Measurements from ENCODE around the gene RPP25.

The RPP25 gene

DNA sequence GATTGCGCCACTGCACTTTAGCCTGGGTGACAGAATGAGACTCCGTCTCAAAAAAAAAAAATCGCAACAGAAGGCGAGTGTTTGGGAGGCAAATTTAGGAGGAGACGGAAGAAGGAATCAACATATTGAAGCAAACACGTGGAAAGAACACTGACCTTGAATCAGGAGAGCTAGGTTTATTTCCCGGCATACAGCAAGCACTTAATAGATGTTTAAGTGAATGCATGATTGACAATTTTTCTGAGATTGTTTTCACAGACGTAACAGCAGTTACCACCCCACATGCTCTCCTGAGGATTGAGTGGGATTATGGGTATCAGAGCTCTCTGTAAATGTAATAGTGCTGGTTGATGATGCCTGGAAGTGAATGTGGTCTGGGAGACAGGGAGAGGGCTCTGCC, 5.6 kb upstream of the RPP25 start:
- H3K36me3 ChIP-seq (ENCODE audit: control insufficient read depth in 1 of 2, insufficient read depth in 2 of 2, low read length in 2 of 2), result no peaks in the 10 kb centered on the region
- H3K4me3 ChIP-seq (ENCODE audit: low read depth in 1 of 2, low read length in 2 of 2), result no peak overlapping the region
- H3K27me3 ChIP-seq (ENCODE audit: low read depth, low read length), result peaks cover 11% of the 10 kb centered on the region
- no peak overlapping the region for H3K27ac ChIP-seq (ENCODE audit: low read length)
- H3K4me1 ChIP-seq (ENCODE audit: control insufficient read depth in 1 of 2, insufficient read depth in 2 of 2, low read length in 2 of 2), result peaks cover 7 to 15% of the 10 kb centered on the region in 2 donors
- H3K9me3 ChIP-seq (ENCODE audit: control insufficient read depth in 1 of 2, low read length in 2 of 2), result no peaks in the 10 kb centered on the region

DNA sequence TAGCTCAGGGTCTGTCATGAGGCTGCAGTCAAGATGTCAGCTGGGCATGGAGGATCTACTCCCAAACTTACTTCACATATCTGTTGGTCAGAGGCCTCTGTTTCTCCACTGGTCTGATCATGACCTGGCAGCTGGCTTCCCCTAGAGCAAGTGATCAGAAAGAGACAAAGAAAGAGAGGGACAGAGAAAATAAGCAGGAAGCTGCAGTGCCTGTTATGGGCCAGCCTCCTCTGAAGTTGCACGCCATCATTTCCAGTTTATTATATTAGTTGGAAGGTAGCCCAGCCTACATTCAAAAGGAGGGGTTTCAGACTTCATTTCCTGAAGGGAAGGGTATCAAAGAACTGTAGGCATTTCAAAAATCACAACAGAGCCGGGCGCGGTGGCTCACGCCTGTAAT, 5.0 kb upstream of the RPP25 start:
- H3K9me3 ChIP-seq (ENCODE audit: control insufficient read depth in 1 of 2, low read length in 2 of 2), result no peaks in the 10 kb centered on the region
- H3K27me3 ChIP-seq (ENCODE audit: low read depth, low read length), result peaks cover 11% of the 10 kb centered on the region
- H3K4me1 ChIP-seq (ENCODE audit: control insufficient read depth in 1 of 2, insufficient read depth in 2 of 2, low read length in 2 of 2), result peaks cover 8 to 21% of the 10 kb centered on the region in 2 donors
- no peak overlapping the region for H3K4me3 ChIP-seq (ENCODE audit: low read depth in 1 of 2, low read length in 2 of 2)
- no peak overlapping the region for H3K27ac ChIP-seq (ENCODE audit: low read length)
- no peaks in the 10 kb centered on the region for H3K36me3 ChIP-seq (ENCODE audit: control insufficient read depth in 1 of 2, insufficient read depth in 2 of 2, low read length in 2 of 2)

DNA sequence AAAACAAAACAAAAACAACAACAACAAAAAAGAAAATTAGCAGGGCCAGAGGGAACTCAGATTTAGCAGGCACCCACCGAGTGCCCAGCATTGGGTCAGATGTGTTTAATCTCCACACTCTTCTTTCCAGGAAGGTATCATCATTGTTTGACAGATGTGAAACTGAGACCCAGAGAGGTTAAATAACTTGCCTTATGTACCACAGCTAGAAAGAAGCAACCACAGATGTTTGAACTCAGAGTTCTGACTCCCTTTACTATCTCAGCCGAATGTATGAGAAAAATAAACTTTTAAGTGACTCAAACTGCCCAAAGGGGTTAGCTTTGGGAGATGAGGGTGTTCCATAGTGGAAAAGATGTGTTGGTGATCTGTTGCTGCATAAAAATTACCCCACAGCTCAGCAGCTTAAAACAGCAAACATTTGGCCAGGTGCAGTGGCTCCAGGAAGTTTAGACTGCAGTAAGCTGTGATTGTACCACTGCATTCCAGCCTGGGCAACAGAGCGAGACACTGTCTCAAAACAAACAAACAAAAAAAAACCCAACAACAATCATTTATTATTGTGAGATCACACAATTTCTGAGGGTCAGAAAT, 4.5 kb upstream of the RPP25 start:
- H3K4me1 ChIP-seq (ENCODE audit: control insufficient read depth in 1 of 2, insufficient read depth in 2 of 2, low read length in 2 of 2), result peaks cover 8 to 25% of the 10 kb centered on the region in 2 donors
- H3K27me3 ChIP-seq (ENCODE audit: low read depth, low read length), result peaks cover 11% of the 10 kb centered on the region
- no peak overlapping the region for H3K4me3 ChIP-seq (ENCODE audit: low read depth in 1 of 2, low read length in 2 of 2)
- H3K27ac ChIP-seq (ENCODE audit: low read length), result no peak overlapping the region
- H3K9me3 ChIP-seq (ENCODE audit: control insufficient read depth in 1 of 2, low read length in 2 of 2), result no peaks in the 10 kb centered on the region
- H3K36me3 ChIP-seq (ENCODE audit: control insufficient read depth in 1 of 2, insufficient read depth in 2 of 2, low read length in 2 of 2), result no peaks in the 10 kb centered on the region

DNA sequence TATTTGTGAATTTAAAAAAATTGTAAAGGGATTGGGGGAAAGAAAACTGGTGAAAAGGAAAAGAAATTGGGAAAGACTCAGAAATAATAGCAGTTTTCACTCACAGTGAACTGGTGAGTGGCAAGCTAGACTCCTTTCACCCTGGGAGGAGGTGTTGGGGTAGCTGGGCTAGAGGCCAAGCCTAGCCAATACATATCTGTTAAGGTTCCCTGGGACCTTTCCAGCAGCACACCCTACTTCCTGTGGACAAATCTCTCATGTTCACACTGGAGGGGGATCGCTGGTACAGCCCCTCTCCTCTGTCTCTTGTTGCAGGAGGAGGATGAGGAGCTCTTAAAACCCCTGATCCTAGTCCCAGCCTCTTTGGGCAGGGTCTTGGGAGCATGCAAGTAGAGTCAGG, 3.7 kb upstream of the RPP25 start:
- no peaks in the 10 kb centered on the region for H3K9me3 ChIP-seq (ENCODE audit: control insufficient read depth in 1 of 2, low read length in 2 of 2)
- no peaks in the 10 kb centered on the region for H3K36me3 ChIP-seq (ENCODE audit: control insufficient read depth in 1 of 2, insufficient read depth in 2 of 2, low read length in 2 of 2)
- H3K27ac ChIP-seq (ENCODE audit: low read length), result no peak overlapping the region
- H3K4me1 ChIP-seq (ENCODE audit: control insufficient read depth in 1 of 2, insufficient read depth in 2 of 2, low read length in 2 of 2), result peaks cover 8 to 33% of the 10 kb centered on the region in 2 donors
- H3K27me3 ChIP-seq (ENCODE audit: low read depth, low read length), result peaks cover 11% of the 10 kb centered on the region
- no peak overlapping the region for H3K4me3 ChIP-seq (ENCODE audit: low read depth in 1 of 2, low read length in 2 of 2)

DNA sequence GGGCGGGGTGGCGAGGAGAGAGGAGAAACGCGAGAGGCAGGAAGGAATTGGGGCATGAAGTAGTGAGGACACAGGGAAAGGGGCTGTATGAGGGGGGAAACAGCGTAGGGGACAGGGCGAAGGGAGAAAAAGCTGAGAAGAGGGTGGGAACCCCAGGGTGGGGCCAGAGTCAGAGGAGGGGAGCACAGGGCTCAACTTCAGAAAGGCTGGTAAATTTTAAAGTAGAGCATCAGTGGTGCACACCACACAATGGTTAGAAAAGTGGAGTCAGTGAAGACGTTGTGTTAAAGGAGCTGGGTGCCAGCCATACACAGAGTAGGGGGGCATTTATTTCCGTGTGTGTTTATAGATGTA, 3.0 kb upstream of the RPP25 start:
- H3K4me3 ChIP-seq (ENCODE audit: low read depth in 1 of 2, low read length in 2 of 2), result peak overlapping the region in 1 of 2 donors; percentile 61
- no peaks in the 10 kb centered on the region for H3K36me3 ChIP-seq (ENCODE audit: control insufficient read depth in 1 of 2, insufficient read depth in 2 of 2, low read length in 2 of 2)
- H3K27ac ChIP-seq (ENCODE audit: low read length), result no peak overlapping the region
- peaks cover 11% of the 10 kb centered on the region for H3K27me3 ChIP-seq (ENCODE audit: low read depth, low read length)
- no peaks in the 10 kb centered on the region for H3K9me3 ChIP-seq (ENCODE audit: control insufficient read depth in 1 of 2, low read length in 2 of 2)
- H3K4me1 ChIP-seq (ENCODE audit: control insufficient read depth in 1 of 2, insufficient read depth in 2 of 2, low read length in 2 of 2), result peaks cover 14 to 39% of the 10 kb centered on the region in 2 donors

DNA sequence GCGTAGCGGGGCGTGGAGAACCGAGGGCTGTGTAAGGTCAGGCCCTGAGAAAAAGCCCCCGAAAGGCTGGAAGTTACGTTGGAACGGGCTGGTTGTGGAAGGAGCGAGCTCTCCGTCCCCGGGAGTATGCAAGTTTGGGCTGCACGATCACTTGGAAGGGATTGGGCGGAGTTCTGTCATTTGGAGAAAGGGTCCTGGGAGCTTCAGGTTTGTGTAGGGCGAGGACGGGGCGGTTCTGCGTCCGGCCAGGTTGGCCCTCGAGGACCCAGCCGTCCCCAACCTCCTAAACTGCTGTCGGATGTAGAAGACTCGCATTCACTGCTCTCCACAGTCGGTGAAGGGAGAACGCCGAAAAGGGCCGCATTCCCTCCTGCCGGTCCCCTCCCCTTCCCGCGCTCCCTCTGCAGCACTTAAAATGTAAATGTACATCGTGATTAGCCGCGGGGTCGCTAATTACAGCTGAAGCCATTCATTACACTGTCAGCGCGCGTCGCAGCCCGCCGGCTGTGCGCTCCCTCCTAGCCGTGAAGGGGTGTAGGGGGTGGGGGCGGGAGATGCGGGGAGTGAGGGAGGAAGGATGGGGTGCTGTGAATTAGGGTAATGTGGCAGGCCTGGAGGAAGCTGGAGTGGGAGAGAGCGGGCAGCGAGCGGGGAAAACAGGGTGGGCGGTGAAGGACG, 2.5 kb upstream of the RPP25 start:
- H3K27me3 ChIP-seq (ENCODE audit: low read depth, low read length), result peaks cover 11% of the 10 kb centered on the region
- H3K4me1 ChIP-seq (ENCODE audit: control insufficient read depth in 1 of 2, insufficient read depth in 2 of 2, low read length in 2 of 2), result peaks cover 14 to 43% of the 10 kb centered on the region in 2 donors
- no peaks in the 10 kb centered on the region for H3K9me3 ChIP-seq (ENCODE audit: control insufficient read depth in 1 of 2, low read length in 2 of 2)
- H3K36me3 ChIP-seq (ENCODE audit: control insufficient read depth in 1 of 2, insufficient read depth in 2 of 2, low read length in 2 of 2), result no peaks in the 10 kb centered on the region
- peak overlapping the region; percentile 58 to 61 for H3K4me3 ChIP-seq (ENCODE audit: low read depth in 1 of 2, low read length in 2 of 2)
- H3K27ac ChIP-seq (ENCODE audit: low read length), result no peak overlapping the region

DNA sequence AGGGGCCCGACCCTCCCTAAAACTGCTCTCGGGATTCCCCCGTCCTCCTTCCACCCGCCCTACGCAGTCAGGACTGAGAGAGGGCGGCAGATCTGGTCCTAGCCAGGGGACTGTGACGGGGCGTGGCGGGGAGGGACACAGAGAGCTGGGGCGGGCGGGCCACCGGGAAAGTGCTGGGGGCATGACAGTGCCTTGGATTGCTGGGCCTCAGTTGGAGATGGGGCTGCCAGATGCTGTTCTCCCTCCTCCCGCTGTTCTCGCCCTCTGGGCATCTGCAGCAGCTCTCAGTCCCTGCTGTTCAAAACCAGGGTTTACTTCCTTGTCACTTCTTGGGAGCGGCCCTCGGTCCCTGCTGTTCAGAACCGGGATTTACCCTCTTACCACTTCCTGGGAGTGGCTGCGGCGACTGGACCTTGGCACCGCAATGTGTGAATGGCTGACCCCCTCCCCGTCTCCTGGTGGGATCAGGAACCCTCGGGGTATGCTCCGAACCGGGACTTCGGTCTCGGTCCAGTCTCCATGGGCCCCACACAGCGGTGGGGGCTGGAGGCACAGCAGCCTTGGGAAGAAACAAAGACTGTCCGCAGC, 1.8 kb upstream of the RPP25 start:
- Histone ChIP-seq H3K9me3 (ENCODE audit: control insufficient read depth in 1 of 2, low read length in 2 of 2) (no peaks in the 10 kb centered on the region), H3K36me3 (ENCODE audit: control insufficient read depth in 1 of 2, insufficient read depth in 2 of 2, low read length in 2 of 2) (no peaks in the 10 kb centered on the region), H3K4me3 (ENCODE audit: low read depth in 1 of 2, low read length in 2 of 2) (peak overlapping the region; percentile 58 to 61), H3K27me3 (ENCODE audit: low read depth, low read length) (peaks cover 11% of the 10 kb centered on the region), H3K27ac (ENCODE audit: low read length) (peak overlapping the region; percentile 23), H3K4me1 (ENCODE audit: control insufficient read depth in 1 of 2, insufficient read depth in 2 of 2, low read length in 2 of 2) (peaks cover 14 to 44% of the 10 kb centered on the region in 2 donors)

DNA sequence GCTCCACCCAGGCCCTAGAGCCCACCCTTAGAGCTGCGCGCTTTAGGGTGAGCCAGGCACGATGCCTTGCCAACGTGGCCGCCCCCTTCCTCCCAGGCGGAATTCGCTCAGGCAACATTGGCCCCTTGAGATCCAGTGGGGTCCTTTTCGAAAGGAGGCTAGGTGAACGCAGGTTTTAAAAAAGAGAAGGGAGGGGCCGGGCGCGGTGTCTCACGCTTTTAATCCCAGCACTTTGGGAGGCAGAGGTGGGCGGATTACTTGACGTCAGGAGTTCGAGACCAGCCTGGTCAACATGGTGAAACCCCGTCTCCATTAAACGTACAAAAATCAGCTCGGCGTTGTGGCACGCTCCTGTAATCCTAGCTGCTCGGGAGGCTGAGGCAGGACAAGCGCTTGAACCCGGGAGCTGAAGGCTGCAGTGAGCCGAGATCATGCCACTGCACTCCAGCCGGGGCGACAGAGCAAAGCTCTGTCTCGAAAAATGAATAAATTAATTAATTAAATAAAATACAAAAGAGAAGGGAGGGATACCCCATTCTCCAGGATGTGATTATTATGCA, 984 bp upstream of the RPP25 start:
- no peak overlapping the region for H3K27ac ChIP-seq (ENCODE audit: low read length)
- peaks cover 11% of the 10 kb centered on the region for H3K27me3 ChIP-seq (ENCODE audit: low read depth, low read length)
- peak overlapping the region; percentile 63 to 78 for H3K4me3 ChIP-seq (ENCODE audit: low read depth in 1 of 2, low read length in 2 of 2)
- H3K4me1 ChIP-seq (ENCODE audit: control insufficient read depth in 1 of 2, insufficient read depth in 2 of 2, low read length in 2 of 2), result peaks cover 14 to 44% of the 10 kb centered on the region in 2 donors
- no peaks in the 10 kb centered on the region for H3K36me3 ChIP-seq (ENCODE audit: control insufficient read depth in 1 of 2, insufficient read depth in 2 of 2, low read length in 2 of 2)
- H3K9me3 ChIP-seq (ENCODE audit: control insufficient read depth in 1 of 2, low read length in 2 of 2), result no peaks in the 10 kb centered on the region

DNA sequence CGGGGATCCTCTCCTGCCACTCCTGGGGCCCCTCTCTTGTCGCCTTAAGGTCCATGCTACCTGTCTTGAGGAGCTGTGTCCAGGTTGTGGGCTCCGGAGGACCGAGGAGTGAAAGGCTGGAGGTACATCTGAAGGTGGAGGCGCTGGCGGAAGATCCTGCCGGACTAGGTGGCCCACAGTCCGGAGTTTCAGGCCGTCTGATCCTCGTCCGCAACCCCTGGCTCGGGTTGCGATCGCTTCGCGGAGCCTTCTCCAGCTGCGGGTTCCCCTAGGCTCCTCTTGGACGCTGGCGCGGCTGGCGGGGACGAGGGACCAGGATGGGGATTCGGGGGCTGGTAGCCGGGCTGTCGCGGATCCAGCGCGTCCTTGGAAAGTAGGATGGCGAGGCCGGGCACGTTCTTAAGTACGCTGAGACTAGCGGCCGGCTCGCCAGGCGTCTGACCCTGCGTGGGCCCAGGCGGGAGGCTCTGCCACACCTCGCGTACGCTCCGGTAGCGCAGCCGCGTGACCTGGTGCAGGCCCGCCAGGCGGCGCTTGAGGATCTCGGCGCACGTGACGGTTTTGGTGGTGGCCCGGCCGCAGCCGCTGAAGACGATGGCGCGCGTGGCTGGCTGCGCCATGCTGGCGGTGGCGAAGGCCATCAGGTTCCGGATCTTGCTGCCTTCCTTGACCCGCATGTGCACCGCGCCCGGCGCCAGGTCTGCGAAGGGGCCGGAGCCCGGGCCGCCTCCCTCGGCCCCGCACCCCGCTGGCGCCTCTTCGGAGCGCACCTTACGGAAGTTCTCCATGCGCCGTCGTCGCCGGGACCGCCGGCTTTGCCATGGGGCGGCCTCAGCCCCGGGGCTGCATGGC, 550 bp downstream of the RPP25 start:
- no peaks in the 10 kb centered on the region for H3K9me3 ChIP-seq (ENCODE audit: control insufficient read depth in 1 of 2, low read length in 2 of 2)
- peak overlapping the region; percentile 63 to 78 for H3K4me3 ChIP-seq (ENCODE audit: low read depth in 1 of 2, low read length in 2 of 2)
- no peak overlapping the region for H3K27ac ChIP-seq (ENCODE audit: low read length)
- peaks cover 14 to 44% of the 10 kb centered on the region in 2 donors for H3K4me1 ChIP-seq (ENCODE audit: control insufficient read depth in 1 of 2, insufficient read depth in 2 of 2, low read length in 2 of 2)
- peaks cover 11% of the 10 kb centered on the region for H3K27me3 ChIP-seq (ENCODE audit: low read depth, low read length)
- H3K36me3 ChIP-seq (ENCODE audit: control insufficient read depth in 1 of 2, insufficient read depth in 2 of 2, low read length in 2 of 2), result no peaks in the 10 kb centered on the region

DNA sequence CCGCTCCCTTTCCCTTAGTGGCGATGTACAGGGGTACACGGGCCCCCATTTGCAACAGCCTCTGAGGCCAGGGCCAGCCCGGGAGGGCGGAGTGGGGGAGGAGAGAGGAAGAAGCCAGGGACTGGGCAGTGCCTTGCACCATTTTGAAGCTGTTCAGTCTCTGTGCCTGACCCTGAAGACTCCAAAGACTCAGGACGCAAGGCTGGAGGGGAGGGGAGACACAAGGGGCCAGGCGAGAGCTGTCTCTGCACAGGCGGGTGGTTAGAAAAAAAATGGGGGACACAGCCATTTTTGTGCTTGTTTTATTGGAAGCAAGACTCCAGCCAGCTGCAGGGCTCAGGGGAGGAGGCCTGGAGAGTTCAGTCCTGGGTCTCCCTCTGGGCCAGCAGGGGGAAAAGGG, 1.6 kb downstream of the RPP25 start:
- H3K36me3 ChIP-seq (ENCODE audit: control insufficient read depth in 1 of 2, insufficient read depth in 2 of 2, low read length in 2 of 2), result no peaks in the 10 kb centered on the region
- H3K27ac ChIP-seq (ENCODE audit: low read length), result no peak overlapping the region
- H3K4me1 ChIP-seq (ENCODE audit: control insufficient read depth in 1 of 2, insufficient read depth in 2 of 2, low read length in 2 of 2), result peaks cover 14 to 44% of the 10 kb centered on the region in 2 donors
- peaks cover 11% of the 10 kb centered on the region for H3K27me3 ChIP-seq (ENCODE audit: low read depth, low read length)
- H3K4me3 ChIP-seq (ENCODE audit: low read depth in 1 of 2, low read length in 2 of 2), result peak overlapping the region in 1 of 2 donors; percentile 42
- no peaks in the 10 kb centered on the region for H3K9me3 ChIP-seq (ENCODE audit: control insufficient read depth in 1 of 2, low read length in 2 of 2)

DNA sequence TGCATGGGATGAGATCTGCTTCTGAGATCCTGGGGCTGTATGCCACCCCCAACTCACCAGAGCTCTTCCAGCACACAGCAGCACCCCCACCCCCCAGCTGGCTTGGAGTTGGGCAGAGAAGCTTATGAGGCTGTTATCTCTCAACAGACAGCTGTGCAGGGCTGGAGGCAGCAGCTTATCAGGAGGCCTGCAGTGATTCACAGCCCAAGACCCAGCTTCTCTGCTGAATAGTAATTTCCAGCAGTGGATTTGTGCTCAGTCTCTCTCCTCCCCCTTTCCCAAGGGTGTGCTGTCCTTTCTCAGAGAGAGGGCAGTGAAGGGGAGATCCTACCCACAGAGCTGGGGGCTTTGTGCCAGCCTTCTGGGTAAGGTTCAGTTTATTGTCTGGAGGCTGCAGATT, 2.1 kb downstream of the RPP25 start:
- peaks cover 10 to 44% of the 10 kb centered on the region in 2 donors for H3K4me1 ChIP-seq (ENCODE audit: control insufficient read depth in 1 of 2, insufficient read depth in 2 of 2, low read length in 2 of 2)
- H3K27ac ChIP-seq (ENCODE audit: low read length), result no peak overlapping the region
- no peaks in the 10 kb centered on the region for H3K36me3 ChIP-seq (ENCODE audit: control insufficient read depth in 1 of 2, insufficient read depth in 2 of 2, low read length in 2 of 2)
- H3K27me3 ChIP-seq (ENCODE audit: low read depth, low read length), result peaks cover 11% of the 10 kb centered on the region
- H3K9me3 ChIP-seq (ENCODE audit: control insufficient read depth in 1 of 2, low read length in 2 of 2), result no peaks in the 10 kb centered on the region
- no peak overlapping the region for H3K4me3 ChIP-seq (ENCODE audit: low read depth in 1 of 2, low read length in 2 of 2)

Measured in muscle layer of duodenum (tissue), 2 donors.